ENCODE measurements around the gene CFAP70.

The CFAP70 gene

GRCh38 chr10:73310475-73310874 is 48.2 kb downstream of the CFAP70 start:
- no peak for TF ChIP-seq CTCF (IDR thresholded peaks at IDR 0.05; ENCODE audit: control insufficient read depth, insufficient read depth, low read depth, low read length, missing control alignments)
- no peak overlapping the region for H3K4me3 ChIP-seq (ENCODE audit: control insufficient read depth, low read depth, low read length)
- no peak for DNase-seq (ENCODE audit: low read depth)

GRCh38 chr10:73307203-73307800 is 51.4 kb downstream of the CFAP70 start:
- no peak for DNase-seq (ENCODE audit: low read depth)
- H3K4me3 ChIP-seq (ENCODE audit: control insufficient read depth, low read depth, low read length): no peak overlapping the region
- no peak for TF ChIP-seq CTCF (IDR thresholded peaks at IDR 0.05; ENCODE audit: control insufficient read depth, insufficient read depth, low read depth, low read length, missing control alignments)

- no peak for DNase-seq (ENCODE audit: low read depth)
- no peak overlapping the region for H3K4me3 ChIP-seq (ENCODE audit: control insufficient read depth, low read depth, low read length)
- TF ChIP-seq CTCF (IDR thresholded peaks at IDR 0.05; ENCODE audit: control insufficient read depth, insufficient read depth, low read depth, low read length, missing control alignments): no peak
These were observed 52.4 kb downstream of the CFAP70 start for GRCh38 chr10:73306171-73306708.

- DNase-seq (ENCODE audit: low read depth): no peak
- H3K4me3 ChIP-seq (ENCODE audit: control insufficient read depth, low read depth, low read length): no peak overlapping the region
- no peak for TF ChIP-seq CTCF (IDR thresholded peaks at IDR 0.05; ENCODE audit: control insufficient read depth, insufficient read depth, low read depth, low read length, missing control alignments)
These were observed 61.7 kb downstream of the CFAP70 start for GRCh38 chr10:73296946-73297345.

GRCh38 chr10:73293461-73293860 is 65.2 kb downstream of the CFAP70 start:
- H3K4me3 ChIP-seq (ENCODE audit: control insufficient read depth, low read depth, low read length): no peak overlapping the region
- no peak for TF ChIP-seq CTCF (IDR thresholded peaks at IDR 0.05; ENCODE audit: control insufficient read depth, insufficient read depth, low read depth, low read length, missing control alignments)
- no peak for DNase-seq (ENCODE audit: low read depth)

- DNase-seq (ENCODE audit: low read depth): no peak
- H3K4me3 ChIP-seq (ENCODE audit: control insufficient read depth, low read depth, low read length): no peak overlapping the region
- TF ChIP-seq CTCF (IDR thresholded peaks at IDR 0.05; ENCODE audit: control insufficient read depth, insufficient read depth, low read depth, low read length, missing control alignments): no peak
These were observed 68.7 kb downstream of the CFAP70 start for GRCh38 chr10:73289958-73290357.
